ENCODE results near the gene CEP104. TPM values are rescaled to one million over a fixed set of nuclear protein-coding genes. Genes with fewer than 3 reads are reported as not detected.
A peak's percentile ranks its signal among the peaks of the same experiment; 100 is the strongest.

CEP104 gene
- total and polyA plus RNA-seq, 4 donors: 7.5 to 23.2 (median 12.0) TPM

- peaks cover 4 to 50% (median 19%) of the 10 kb centered on the region in 4 donors for H3K36me3 ChIP-seq (ENCODE audit: control insufficient read depth in 4 of 4, insufficient read depth in 3 of 4, low read depth in 1 of 4, low read length in 3 of 4)
- TF ChIP-seq RXRA (IDR thresholded peaks at IDR 0.05) (no peak), NR2F2 (IDR thresholded peaks at IDR 0.05) (no peak), EGR1 (IDR thresholded peaks at IDR 0.05; ENCODE audit: low read depth in 2 of 2) (no peak), JUND (IDR thresholded peaks at IDR 0.05) (no peak), REST (IDR thresholded peaks at IDR 0.05) (no peak), HNF4A (conservative IDR thresholded peaks at IDR 0.05) (peak in 1 of 2 donors; percentile 53), ZBTB33 (IDR thresholded peaks at IDR 0.05) (no peak)
- no peak for DNase-seq (ENCODE audit: low spot score)
- no peak overlapping the region for H3K9ac ChIP-seq (ENCODE audit: low read depth in 1 of 2, low read length in 2 of 2)
- no peak overlapping the region for H3K27ac ChIP-seq (ENCODE audit: low read depth in 1 of 2, low read length in 2 of 2)
- no peaks in the 10 kb centered on the region for H3K4me1 ChIP-seq (ENCODE audit: control insufficient read depth in 4 of 4, insufficient read depth in 4 of 4, low read length in 3 of 4)
- H3K9me3 ChIP-seq (ENCODE audit: control insufficient read depth in 4 of 4, low read length in 3 of 4): no peaks in the 10 kb centered on the region
- no peak overlapping the region for H3K4me3 ChIP-seq (ENCODE audit: low read depth in 1 of 3, low read length in 3 of 3)
- no peaks in the 10 kb centered on the region for H3K27me3 ChIP-seq (ENCODE audit: control insufficient read depth in 4 of 4, insufficient read depth in 4 of 4, low read length in 3 of 4)
- 76% methylated on average over 18 of the region's 18 CpGs for WGBS
Measured at GRCh38 chr1:3869751-3870301, 12.8 kb upstream of the CEP104 start.

GRCh38 chr1:3868464-3869006 is 11.5 kb upstream of the CEP104 start:
- H3K9me3 ChIP-seq (ENCODE audit: control insufficient read depth in 4 of 4, low read length in 3 of 4): no peaks in the 10 kb centered on the region
- H3K27ac ChIP-seq (ENCODE audit: low read depth in 1 of 2, low read length in 2 of 2): no peak overlapping the region
- TF ChIP-seq ATF3 (IDR thresholded peaks at IDR 0.05) (no peak), EGR1 (IDR thresholded peaks at IDR 0.05; ENCODE audit: low read depth in 2 of 2) (no peak), RAD21 (IDR thresholded peaks at IDR 0.05) (no peak), REST (IDR thresholded peaks at IDR 0.05) (no peak)
- no peaks in the 10 kb centered on the region for H3K27me3 ChIP-seq (ENCODE audit: control insufficient read depth in 4 of 4, insufficient read depth in 4 of 4, low read length in 3 of 4)
- H3K4me3 ChIP-seq (ENCODE audit: low read depth in 1 of 3, low read length in 3 of 3): no peak overlapping the region
- H3K9ac ChIP-seq (ENCODE audit: low read depth in 1 of 2, low read length in 2 of 2): no peak overlapping the region
- WGBS: 88% methylated on average over 13 of the region's 13 CpGs
- no peak for DNase-seq (ENCODE audit: low spot score)
- H3K36me3 ChIP-seq (ENCODE audit: control insufficient read depth in 4 of 4, insufficient read depth in 3 of 4, low read depth in 1 of 4, low read length in 3 of 4): peaks cover 4 to 42% (median 15%) of the 10 kb centered on the region in 4 donors
- no peaks in the 10 kb centered on the region for H3K4me1 ChIP-seq (ENCODE audit: control insufficient read depth in 4 of 4, insufficient read depth in 4 of 4, low read length in 3 of 4)

All from liver (tissue), 9 donors.